Gastroesophageal sphincter (tissue), 3 donors: Measurements from ENCODE around the gene PPP5C.

Experiments used
- EP300 ChIP-seq: sonication (generic); formaldehyde crosslinking; IDR thresholded peaks from one replicate; pipeline ENCODE4 v1.6.1; 2017; ENCODE audit warnings: antibody characterized with exemption, mild to moderate bottlenecking
- POLR2A ChIP-seq, 2 donors: fragments of 450-650 bp; IDR thresholded peaks; one replicate each; pipeline ENCODE4 v1.6.1; 2017; ENCODE audit warnings: antibody characterized with exemption in 2 of 2, mild to moderate bottlenecking in 2 of 2, moderate library complexity in 1 of 2
- POLR2AphosphoS5 ChIP-seq: sonication (generic); formaldehyde crosslinking; IDR thresholded peaks from one replicate; pipeline ENCODE4 v1.6.1; 2017; ENCODE audit warnings: antibody characterized with exemption
- TF ChIP-seq, protein P1 (sequence below), 4 experiments: fragments of 200-600 bp in 2 of 4; fragments of 450-650 bp in 2 of 4; sonication (generic) in 1 of 4; IDR thresholded peaks; one replicate each; pipeline ENCODE4 v1.5.1; 2017 to 2019; ENCODE audit warnings: antibody characterized with exemption in 4 of 4, mild to moderate bottlenecking in 2 of 4, moderate library complexity in 2 of 4

DNA sequence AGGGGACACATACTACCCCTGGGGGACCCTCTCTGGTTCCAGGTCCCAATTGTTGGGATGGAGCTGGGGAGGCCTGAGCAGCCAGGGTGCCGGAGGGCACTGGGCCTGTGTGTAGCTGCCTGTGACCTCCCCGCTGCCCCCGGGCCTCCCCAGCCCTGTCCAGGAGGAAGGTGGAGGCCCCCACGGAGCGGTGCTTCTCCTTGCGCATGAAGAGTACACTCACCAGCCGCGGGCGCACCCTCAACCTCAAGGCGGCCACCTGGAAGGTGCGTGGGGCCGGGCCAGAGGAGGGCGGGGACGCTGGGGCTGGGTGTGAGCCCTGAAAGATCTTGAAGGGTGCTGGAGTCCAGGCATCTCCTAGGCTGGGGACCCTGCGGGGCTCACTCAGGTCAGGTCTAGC lies 38.4 kb upstream of the PPP5C start:
- TF ChIP-seq, protein P1, sequence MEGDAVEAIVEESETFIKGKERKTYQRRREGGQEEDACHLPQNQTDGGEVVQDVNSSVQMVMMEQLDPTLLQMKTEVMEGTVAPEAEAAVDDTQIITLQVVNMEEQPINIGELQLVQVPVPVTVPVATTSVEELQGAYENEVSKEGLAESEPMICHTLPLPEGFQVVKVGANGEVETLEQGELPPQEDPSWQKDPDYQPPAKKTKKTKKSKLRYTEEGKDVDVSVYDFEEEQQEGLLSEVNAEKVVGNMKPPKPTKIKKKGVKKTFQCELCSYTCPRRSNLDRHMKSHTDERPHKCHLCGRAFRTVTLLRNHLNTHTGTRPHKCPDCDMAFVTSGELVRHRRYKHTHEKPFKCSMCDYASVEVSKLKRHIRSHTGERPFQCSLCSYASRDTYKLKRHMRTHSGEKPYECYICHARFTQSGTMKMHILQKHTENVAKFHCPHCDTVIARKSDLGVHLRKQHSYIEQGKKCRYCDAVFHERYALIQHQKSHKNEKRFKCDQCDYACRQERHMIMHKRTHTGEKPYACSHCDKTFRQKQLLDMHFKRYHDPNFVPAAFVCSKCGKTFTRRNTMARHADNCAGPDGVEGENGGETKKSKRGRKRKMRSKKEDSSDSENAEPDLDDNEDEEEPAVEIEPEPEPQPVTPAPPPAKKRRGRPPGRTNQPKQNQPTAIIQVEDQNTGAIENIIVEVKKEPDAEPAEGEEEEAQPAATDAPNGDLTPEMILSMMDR (IDR thresholded peaks at IDR 0.05): no peak
- TF ChIP-seq POLR2A (IDR thresholded peaks at IDR 0.05) (no peak), EP300 (no peak), POLR2AphosphoS5 (no peak)
